K562 (cell line): ENCODE data around the gene BCL2L12. TPM values are rescaled to one million over a fixed set of nuclear protein-coding genes. Genes with fewer than 3 reads are reported as not detected.
A peak's percentile ranks its signal among the peaks of the same experiment; 100 is the strongest.

ENCODE experiments used
- ATAC-seq: fragments of 200-7000 bp; cut with Tn5 transposase; 3 replicates; pipeline ENCODE4 v1.9.1; 2020; ENCODE audit warnings: moderate library complexity
- BruUV-seq: library from RNA; stranded (reverse); fragments of 400-500 nt; replicated peaks from 2 replicates; lab custom pipeline; 2021; lab: Mats Ljungman, UMichigan
- CTCF ChIA-PET: fragments of 300-600 bp; formaldehyde crosslinking; extraction: SDS; loops from one replicate; lab custom pipeline; 2021; ENCODE audit warnings: low intra/inter-chr PET ratio; lab: Yijun Ruan, JAX
- POLR2A ChIA-PET: fragments of 300-600, 350-650 bp; sonication (Branson Sonifier 250); formaldehyde crosslinking; extraction: SDS; loops from one replicate; lab custom pipeline; 2021; ENCODE audit warnings: antibody characterized with exemption, inconsistent platforms; lab: Yijun Ruan, JAX
- DNase-seq, 4 experiments: peaks; one replicate each; pipeline versions ENCODE4 v3.0.0 to v3.0.0-alpha.2; 2011 to 2018; ENCODE audit warnings: low spot score in 3 of 4, mixed read lengths in 3 of 4; ENCODE audit errors: extremely low read depth in 1 of 4
- FAIRE-seq: peaks from 2 replicates; lab custom pipeline; 2011; peaks lifted over from hg19 to GRCh38; lab: Jason Lieb, UNC
- H2AFZ ChIP-seq: 2 replicates; pipeline ENCODE4 v1.6.0; 2011; ENCODE audit warnings: low read depth, low read length, control low read depth, inconsistent platforms
- H3K27ac ChIP-seq: fragments of 200-600 bp; 3 replicates; pipeline ENCODE4 v1.8.0; 2011; ENCODE audit warnings: low read depth, mild to moderate bottlenecking, control low read depth, inconsistent platforms, low read length, moderate library complexity, mixed read lengths; ENCODE audit errors: extremely low read depth
- H3K27me3 ChIP-seq, 2 experiments: fragments of 300-600 bp in 1 of 2; 2 replicates in 1 of 2; 3 replicates in 1 of 2; pipeline versions ENCODE4 v1.6.0 to v1.8.0; 2011; ENCODE audit warnings: inconsistent platforms in 2 of 2, low read length in 2 of 2, mild to moderate bottlenecking in 1 of 2, mixed read lengths in 1 of 2, moderate library complexity in 1 of 2; ENCODE audit not compliant: control insufficient read depth in 2 of 2, insufficient read depth in 2 of 2
- H3K36me3 ChIP-seq: fragments of 300-600 bp; 3 replicates; pipeline ENCODE4 v1.8.0; 2011; ENCODE audit warnings: mild to moderate bottlenecking, low read length, inconsistent platforms; ENCODE audit not compliant: control insufficient read depth, insufficient read depth
- H3K4me1 ChIP-seq, 2 experiments: fragments of 200-600 bp in 1 of 2; replicated peaks in 1 of 2; 2 replicates in 1 of 2; 3 replicates in 1 of 2; pipeline versions ENCODE4 v1.5.1 to v1.8.0; 2011; ENCODE audit warnings: inconsistent platforms in 2 of 2, low read length in 2 of 2, mild to moderate bottlenecking in 1 of 2, mixed read lengths in 1 of 2, moderate library complexity in 1 of 2; ENCODE audit not compliant: control insufficient read depth in 2 of 2, insufficient read depth in 2 of 2
- H3K4me2 ChIP-seq: 2 replicates; pipeline ENCODE4 v1.6.1; 2011; ENCODE audit warnings: low read length, control low read depth, inconsistent platforms, mixed read lengths; ENCODE audit not compliant: insufficient read depth
- H3K4me3 ChIP-seq: fragments of 200-600 bp; sonication (generic), shearing (Covaris generic); 2 replicates; pipeline ENCODE4 v1.5.1; 2016; ENCODE audit warnings: control low read depth, inconsistent platforms
- H3K79me2 ChIP-seq: fragments of 200-600 bp; 3 replicates; pipeline ENCODE4 v1.8.0; 2011; ENCODE audit warnings: low read length, inconsistent platforms; ENCODE audit not compliant: control insufficient read depth, insufficient read depth
- H3K9ac ChIP-seq, 2 experiments: 2 replicates each; pipeline versions ENCODE4 v1.6.0 to v1.6.1; 2011; ENCODE audit warnings: low read depth in 2 of 2, low read length in 2 of 2, control low read depth in 1 of 2, inconsistent platforms in 1 of 2, mild to moderate bottlenecking in 1 of 2, mixed read lengths in 1 of 2; ENCODE audit not compliant: insufficient read depth in 1 of 2
- H3K9me1 ChIP-seq: one replicate; pipeline ENCODE4 v1.6.0; 2011; ENCODE audit warnings: inconsistent platforms, mild to moderate bottlenecking, low read length, moderate library complexity; ENCODE audit not compliant: control insufficient read depth, insufficient read depth
- H3K9me3 ChIP-seq: replicated peaks from 2 replicates; pipeline ENCODE4 v1.5.1; 2011; ENCODE audit warnings: low read depth, low read length, inconsistent platforms; ENCODE audit not compliant: control insufficient read depth, insufficient read depth
- H4K20me1 ChIP-seq: replicated peaks from 2 replicates; pipeline ENCODE4 v1.6.1; 2011; ENCODE audit warnings: low read length, inconsistent platforms, mixed read lengths; ENCODE audit not compliant: control insufficient read depth, insufficient read depth
- ARNT ChIP-seq, 2 experiments: fragments of 450-650 bp; IDR thresholded peaks; 2 replicates each; pipeline ENCODE4 v1.6.1; 2016; ENCODE audit warnings: mild to moderate bottlenecking in 1 of 2
- CHD4 ChIP-seq: fragments of 200-600 bp; sonication (generic); IDR thresholded peaks from 3 replicates; pipeline ENCODE4 v1.6.1; 2012; ENCODE audit warnings: low read depth, mild to moderate bottlenecking, mixed read lengths, low read length, inconsistent platforms; ENCODE audit not compliant: insufficient read depth, insufficient replicate concordance, poor library complexity, severe bottlenecking
- COPS2 ChIP-seq: fragments of 450-650 bp; conservative IDR thresholded peaks from 2 replicates; pipeline ENCODE4 v1.6.1; 2016; ENCODE audit warnings: mild to moderate bottlenecking, moderate library complexity
- GATAD2B ChIP-seq: fragments of 450-650 bp; IDR thresholded peaks from 2 replicates; pipeline ENCODE4 v1.6.1; 2017; ENCODE audit warnings: mild to moderate bottlenecking, borderline replicate concordance
- HDAC1 ChIP-seq, 2 experiments: fragments of 450-650 bp; IDR thresholded peaks; 2 replicates each; pipeline ENCODE4 v1.6.1; 2016 to 2017; ENCODE audit warnings: inconsistent platforms in 1 of 2, mild to moderate bottlenecking in 1 of 2, moderate library complexity in 1 of 2
- KAT7 ChIP-seq: sonication (generic); formaldehyde crosslinking; IDR thresholded peaks from 2 replicates; pipeline ENCODE4 v1.8.0; 2022; ENCODE audit warnings: missing genetic modification reagents, mild to moderate bottlenecking, borderline replicate concordance
- KLF13 ChIP-seq: fragments of 450-650 bp; IDR thresholded peaks from 2 replicates; pipeline ENCODE4 v1.6.1; 2016; ENCODE audit warnings: missing genetic modification characterization, low read depth, mild to moderate bottlenecking, missing compliant biosample characterization, moderate library complexity, borderline replicate concordance
- PRDM10 ChIP-seq: fragments of 450-650 bp; IDR thresholded peaks from 2 replicates; pipeline ENCODE4 v1.6.1; 2018; ENCODE audit not compliant: partially characterized antibody
- SAFB2 ChIP-seq: fragments of 200-400 bp; formaldehyde crosslinking; IDR thresholded peaks from 2 replicates; pipeline ENCODE4 v1.6.1; 2018; ENCODE audit warnings: borderline replicate concordance, low read length, low read depth, moderate library complexity; ENCODE audit not compliant: severe bottlenecking
- SMARCE1 ChIP-seq: fragments of 450-650 bp; IDR thresholded peaks from 2 replicates; pipeline ENCODE4 v1.7.1; 2016; ENCODE audit warnings: mild to moderate bottlenecking
- SRSF7 ChIP-seq: fragments of 200-400 bp; formaldehyde crosslinking; optimal IDR thresholded peaks from 2 replicates; pipeline ENCODE3; 2017; ENCODE audit warnings: mild to moderate bottlenecking, low read depth, low read length
- SUPT5H ChIP-seq: fragments of 450-650 bp; IDR thresholded peaks from 2 replicates; pipeline ENCODE4 v1.6.1; 2016
- ZNF143 ChIP-seq: sonication (generic); formaldehyde crosslinking; IDR thresholded peaks from 2 replicates; pipeline ENCODE4 v1.9.0; 2022; ENCODE audit warnings: mild to moderate bottlenecking, missing genetic modification reagents
- ZNF584 ChIP-seq: fragments of 200-800 bp; sonication (Bioruptor generic); IDR thresholded peaks from 2 replicates; pipeline ENCODE4 v1.6.1; 2016; ENCODE audit warnings: low read depth, mild to moderate bottlenecking, missing genetic modification characterization, missing compliant biosample characterization
- WGBS: fragments of 100-300 bp; shearing (Covaris generic); methylation state at CpG from one replicate; pipeline ENCODE4 v1.1.6; 2016; ENCODE audit warnings: low coverage, mixed read lengths; ENCODE audit not compliant: insufficient coverage; ENCODE audit errors: missing lambda C conversion rate; 5-methylcytosine and 5-hydroxymethylcytosine counted together
- in situ Hi-C: fragments of 300-500 bp; cut with MboI; formaldehyde crosslinking; loops from 4 replicates; pipeline ENCODE4 v1.15.0; 2018; ENCODE audit warnings: inconsistent platforms, mixed read lengths
- intact Hi-C: fragments of 100-400 bp; cut with micrococcal nuclease; formaldehyde crosslinking; loops from 2 replicates; pipeline ENCODE4 v1.14.2; 2022
- polyA plus RNA-seq, 8 experiments: library from polyadenylated mRNA; depleted of rRNA in 4 of 8; stranded (reverse) in 5 of 8; unstranded in 3 of 8; fragments of >200 nt; fragmentation: Nextera tagmentation in 2 of 8; fragmentation: Illumina TruSeq in 1 of 8; extraction: Ambion mirVana in 2 of 8; extraction: Trizol in 1 of 8; gene quantifications; 2 replicates each; pipeline versions ENCODE4 v1.2.1 to v1.2.3, GENCODE V29; 2011 to 2014; ENCODE audit warnings: inconsistent platforms in 1 of 8, missing spikeins in 1 of 8
- total RNA-seq, 7 experiments: library from RNA; depleted of rRNA in 6 of 7; stranded (reverse); fragments of >200 nt in 6 of 7; fragmentation: Illumina TruSeq in 2 of 7; extraction: Trizol in 2 of 7; gene quantifications; 2 replicates each; pipeline versions ENCODE4 v1.2.1 to v1.2.3, GENCODE V29; 2011 to 2021; ENCODE audit warnings: low replicate concordance in 1 of 7

Gene BCL2L12
- total and polyA plus RNA-seq, 9 of the 15 experiments (the other 6 are each of a cell fraction or from before 2014, with no cell fraction given): 7.4 to 263 (median 81.2) TPM

GRCh38 chr19:49712397-49712859 lies 46.7 kb downstream of the BCL2L12 start (continued):
- peak; percentile 67 for TF ChIP-seq PRDM10
- no peak; the same call in 1 of the 2 replicates for TF ChIP-seq SUPT5H

- H3K9ac ChIP-seq: peak overlapping the region in 1 of 2 experiments; percentile 62; a peak in 2 of 4 replicates
- H3K27ac ChIP-seq: no peak overlapping the region
- no peaks in the 10 kb centered on the region for H3K36me3 ChIP-seq
- no peaks in the 10 kb centered on the region for H3K79me2 ChIP-seq
- no peak overlapping the region for H3K4me2 ChIP-seq
- in situ Hi-C loops: no loop called here
- H3K27me3 ChIP-seq: no peaks in the 10 kb centered on the region
- ChIA-PET POLR2A (interaction anchor here (0.5 to 0.9 kb wide), 2 partner anchors 27 to 218 kb away, joined by 3 read pairs; no protein-coding TSS in a partner anchor), CTCF (no interaction called here)
- peak overlapping the region; percentile 34; the same call in 1 of the 2 replicates for H3K4me3 ChIP-seq
- H3K9me3 ChIP-seq: no peaks in the 10 kb centered on the region
- DNase-seq: no peak
- peaks cover 20 to 33% of the 10 kb centered on the region in 2 experiments; a peak in 4 of 5 replicates for H3K4me1 ChIP-seq
- H3K9me1 ChIP-seq: no peaks in the 10 kb centered on the region
- ATAC-seq: no peak
- intact Hi-C loops: loop anchor here (10.0 kb wide), 1 partner anchor 161 kb away; the partner anchor contains the start of genes AKT1S1 and TBC1D17
- 86% methylated on average over 6 of the region's 8 CpGs for WGBS
- no peak overlapping the region for H2AFZ ChIP-seq
- FAIRE-seq: no peak
- H4K20me1 ChIP-seq: no peaks in the 10 kb centered on the region
- BruUV-seq: no TSS peak
- TF ChIP-seq SAFB2 (no peak), ZNF584 (no peak), GATAD2B (no peak), ZNF143 (CRISPR knock-in tag) (no peak), SMARCE1 (no peak), HDAC1 (IDR thresholded peaks at IDR 0.05) (no peak), CHD4 (no peak), SRSF7 (no peak), COPS2 (no peak), ARNT (IDR thresholded peaks at IDR 0.05) (no peak), KAT7 (CRISPR knock-in tag) (no peak), KLF13 (tag) (no peak), SUPT5H (no peak)
Measured at GRCh38 chr19:49713236-49713845, 47.6 kb downstream of the BCL2L12 start.
